HG03097 (cell line): Measurements from ENCODE around the gene PRKX.
"Not testable (repeated sequence)": the region's sequence is repeated elsewhere in the genome, so short reads cannot be mapped to it uniquely, and the experiment has no call there.

Experiments used
- ATAC-seq: cut with Tn5 transposase; IDR thresholded peaks from one replicate; pipeline ENCODE4 v1.9.1; 2021; ENCODE audit not compliant: unreplicated experiment, low FRiP score

Gene PRKX

DNA sequence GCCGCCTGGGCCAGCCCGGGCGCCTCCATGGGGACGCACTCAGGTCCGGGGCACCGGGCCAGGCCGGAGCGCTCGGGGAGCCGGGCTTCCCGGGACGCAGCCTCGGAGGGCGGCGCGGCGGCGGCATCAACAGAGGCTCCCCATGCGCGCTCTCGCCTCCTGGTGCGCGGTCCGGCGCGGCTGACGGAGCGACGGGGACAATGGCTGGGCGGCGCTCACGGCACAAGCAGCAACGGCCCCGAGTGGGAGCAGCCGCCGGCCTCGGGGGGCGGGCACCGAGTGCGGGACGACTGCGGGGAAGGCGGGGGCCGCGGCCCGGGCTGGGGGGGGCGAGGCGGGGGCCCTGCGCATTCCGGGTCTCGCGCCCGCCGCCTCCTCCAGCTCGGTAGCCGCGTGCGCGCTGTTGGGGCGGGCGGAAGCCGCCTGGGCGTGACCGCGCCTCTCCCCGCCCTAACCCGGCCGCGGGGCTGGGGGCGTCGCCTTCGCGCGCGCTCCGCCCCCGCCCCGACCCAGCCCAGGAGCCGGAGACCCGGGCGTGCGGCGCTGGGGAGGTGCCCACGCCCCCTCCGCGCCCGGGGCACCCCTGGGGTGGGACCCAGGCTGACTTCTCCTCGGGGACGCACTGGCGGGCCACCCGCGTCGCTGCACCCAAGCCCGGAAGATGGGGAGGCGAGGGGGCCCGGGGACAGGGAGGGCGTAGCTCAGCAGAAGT is at the start of gene PRKX:
PRKX (minus strand) TSS at position 425 of the 712 bp plus-strand sequence; CDS start at position 29, 396 bp downstream.
- peak; percentile 86 for ATAC-seq

DNA sequence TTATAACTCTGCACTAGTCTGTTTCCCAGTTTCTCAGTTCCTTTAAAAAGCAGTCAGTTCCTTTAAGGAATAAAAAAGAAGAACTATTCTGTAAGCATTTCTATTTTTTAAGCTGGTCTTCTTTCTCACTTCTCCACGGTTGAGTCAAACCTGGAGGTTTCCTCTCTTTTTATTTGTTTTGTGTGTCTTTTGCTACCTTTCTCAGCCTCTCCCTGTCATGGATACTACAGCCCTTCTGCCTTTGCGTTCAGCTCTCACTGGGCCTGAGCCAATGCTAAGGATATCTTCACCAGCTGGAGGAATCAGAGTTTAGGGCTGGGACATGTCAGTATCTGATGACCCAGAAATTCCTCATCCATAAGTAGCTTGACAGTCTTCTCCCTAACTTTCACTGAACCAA is 49.7 kb upstream of the PRKX start:
- no peak for ATAC-seq

DNA sequence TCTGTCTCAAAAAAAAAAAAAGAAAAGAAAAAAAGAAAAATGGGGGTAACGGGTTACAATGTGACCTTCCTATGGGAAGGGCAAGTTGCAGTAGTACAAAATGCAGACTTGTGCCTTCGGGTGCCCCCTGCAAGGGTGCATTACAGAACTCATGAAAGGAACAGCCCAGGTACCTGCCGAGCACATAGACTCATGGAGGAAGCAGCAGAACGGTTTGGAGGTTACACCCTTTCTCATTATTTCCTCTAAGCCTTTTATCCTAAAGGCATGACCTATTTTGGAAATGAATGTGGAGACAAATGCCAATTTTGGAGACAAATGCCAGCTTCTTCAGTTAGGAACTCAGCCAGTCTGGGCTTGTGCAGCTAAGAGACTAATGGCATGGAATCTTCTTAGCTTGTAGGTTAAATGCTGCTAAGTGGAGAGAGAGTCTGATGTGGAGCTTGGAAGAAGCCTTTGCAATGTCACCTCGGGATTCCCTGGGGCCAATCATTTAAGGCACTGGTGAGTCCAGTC is 44.1 kb upstream of the PRKX start:
- no peak for ATAC-seq

DNA sequence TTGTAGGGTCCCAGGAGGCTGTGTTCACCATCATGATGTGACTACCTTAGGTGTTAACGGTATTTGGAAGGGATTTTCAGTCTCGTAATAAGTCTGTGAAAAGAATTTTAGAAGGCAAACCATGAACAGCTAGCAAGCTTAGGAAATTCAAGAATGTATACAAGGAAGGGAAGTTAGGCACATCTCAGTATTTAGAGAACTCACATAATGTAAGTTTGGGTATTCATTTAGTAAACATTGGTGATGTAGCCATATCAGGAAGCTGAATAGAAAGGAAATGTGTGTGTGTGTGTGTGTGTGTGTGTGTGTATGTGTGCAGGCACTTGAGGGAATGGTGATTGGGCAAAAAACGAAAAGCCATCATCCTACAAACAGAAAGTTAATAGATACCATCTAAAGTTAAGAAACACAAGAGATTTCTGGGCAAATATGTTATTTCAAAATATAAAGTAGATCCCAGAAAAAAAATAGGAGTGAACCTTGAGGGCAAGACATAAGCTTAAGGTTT is 34.7 kb upstream of the PRKX start:
- no peak for ATAC-seq

DNA sequence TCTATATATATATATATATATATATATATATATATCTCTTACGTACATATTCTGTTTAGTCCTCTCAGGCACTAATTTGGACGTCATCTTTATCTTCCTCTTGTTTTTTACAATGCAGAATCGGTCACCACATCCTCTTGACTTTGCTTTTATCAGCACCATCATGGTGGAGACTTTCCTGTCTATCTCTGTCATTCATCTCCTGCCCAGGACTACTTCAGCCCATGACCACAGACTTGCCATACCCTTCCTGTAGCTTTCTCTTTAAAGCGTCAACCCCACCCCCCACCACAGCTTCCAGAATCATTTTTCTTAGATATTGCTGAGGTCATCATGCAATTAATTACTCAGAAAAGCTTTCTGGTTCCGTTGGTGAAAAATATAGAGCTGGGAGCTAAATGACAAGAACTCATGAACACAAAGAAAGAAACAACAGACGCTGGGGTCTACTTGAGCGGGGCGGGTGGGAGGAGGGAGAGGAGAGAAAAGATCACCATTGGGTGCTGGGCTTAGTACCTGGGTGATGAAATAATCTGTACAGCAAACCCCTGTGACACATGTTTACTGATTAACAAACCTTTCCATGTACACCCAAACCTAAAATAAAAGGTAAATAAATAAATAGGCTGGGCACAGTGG is 30.5 kb upstream of the PRKX start:
- no peak for ATAC-seq

DNA sequence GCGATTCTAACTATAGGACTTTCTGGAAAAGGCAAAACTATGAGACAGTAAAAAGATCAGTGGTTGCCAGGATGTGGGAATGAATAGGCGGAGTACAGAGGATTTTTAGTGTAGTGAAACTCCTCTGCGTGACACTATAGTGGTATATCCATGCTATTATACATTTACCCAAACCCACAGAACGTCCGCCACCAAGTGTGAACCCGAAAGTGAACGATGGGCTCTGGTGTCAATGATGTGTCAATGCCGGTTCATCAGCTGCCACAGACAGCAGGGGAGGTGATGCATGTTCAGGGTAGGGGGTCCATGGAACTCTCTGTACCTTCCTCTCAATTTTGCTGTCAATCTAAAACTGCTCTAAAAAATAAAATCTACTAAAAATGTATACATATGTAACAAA is 27.5 kb upstream of the PRKX start:
- not testable (repeated sequence) for ATAC-seq

DNA sequence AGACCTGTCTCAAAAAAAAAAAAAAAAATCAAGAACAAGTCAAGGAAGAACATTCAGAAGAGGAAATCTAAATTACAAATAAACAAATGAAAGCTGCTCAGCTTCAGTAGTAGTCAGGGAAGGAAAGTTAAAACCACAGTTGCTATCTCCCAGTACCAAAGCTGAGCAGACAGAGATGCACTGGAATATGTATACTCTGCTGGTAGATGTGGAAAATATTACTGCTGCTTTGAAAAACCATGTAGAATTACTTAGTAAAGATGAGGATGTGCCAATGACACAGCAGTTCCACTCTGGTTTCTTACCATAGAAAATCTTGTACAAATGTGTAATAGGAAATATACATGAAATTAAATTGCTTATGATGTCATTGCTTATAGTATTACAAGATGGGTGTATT is 25.1 kb upstream of the PRKX start:
- no peak for ATAC-seq

DNA sequence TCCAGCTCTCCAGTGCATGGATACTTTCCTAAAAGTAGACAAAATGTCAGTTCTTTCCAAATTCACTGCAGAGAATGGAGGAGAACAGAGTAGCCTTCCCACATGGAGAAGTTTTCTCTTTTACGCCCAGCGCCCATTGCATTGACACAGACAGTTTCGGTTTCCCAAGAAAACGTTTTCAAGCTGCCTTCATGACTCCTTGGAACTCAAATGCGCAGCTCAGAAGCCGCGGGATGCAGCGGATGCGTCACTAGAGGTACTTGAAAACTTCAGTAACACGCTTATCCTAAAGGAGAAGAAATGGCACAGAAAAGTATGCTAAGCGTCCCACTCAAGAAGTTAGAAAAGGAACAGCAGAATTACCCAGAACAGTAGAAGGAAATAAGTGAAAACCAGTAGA is 23.1 kb upstream of the PRKX start:
- not testable (repeated sequence) for ATAC-seq

DNA sequence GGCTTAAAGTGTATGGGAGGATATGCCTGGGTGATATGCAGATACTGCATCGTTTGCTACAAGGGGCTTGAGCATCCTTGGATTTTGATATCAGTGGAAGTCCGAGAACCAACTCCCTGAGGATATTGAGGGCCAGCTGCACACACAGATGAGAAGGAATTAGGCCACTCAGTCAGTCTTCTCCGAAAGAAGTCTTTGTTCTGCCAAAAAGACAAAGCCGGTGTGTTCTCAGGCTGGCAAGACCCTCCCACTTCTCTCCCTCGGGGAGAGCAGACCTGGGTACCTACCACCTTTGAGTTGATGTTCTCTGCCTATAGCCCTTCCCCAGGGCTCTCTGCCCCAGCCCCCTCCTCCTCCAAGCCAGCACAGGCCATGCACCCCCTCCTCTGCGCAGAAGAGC is 22.4 kb upstream of the PRKX start:
- not testable (repeated sequence) for ATAC-seq

DNA sequence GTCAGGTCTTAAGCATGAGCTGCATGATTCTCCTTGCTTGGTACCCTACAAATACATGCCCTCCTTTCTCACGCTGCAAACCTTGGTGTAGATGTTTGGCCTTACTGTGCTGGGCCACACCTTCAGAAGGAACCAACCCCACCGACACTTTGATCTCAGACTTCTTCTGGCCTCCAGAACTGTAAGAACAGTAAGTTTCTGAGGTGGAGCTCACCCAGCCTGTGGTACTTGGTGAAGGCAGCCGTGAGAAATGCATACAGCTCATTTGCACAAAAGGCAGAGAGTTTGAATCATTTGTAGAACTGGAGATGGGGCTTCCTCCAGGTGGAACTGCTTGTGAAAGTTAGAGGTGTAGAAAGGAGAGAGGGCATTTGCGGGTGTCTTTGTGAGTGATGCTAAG is 21.0 kb upstream of the PRKX start:
- ATAC-seq: not testable (repeated sequence)

DNA sequence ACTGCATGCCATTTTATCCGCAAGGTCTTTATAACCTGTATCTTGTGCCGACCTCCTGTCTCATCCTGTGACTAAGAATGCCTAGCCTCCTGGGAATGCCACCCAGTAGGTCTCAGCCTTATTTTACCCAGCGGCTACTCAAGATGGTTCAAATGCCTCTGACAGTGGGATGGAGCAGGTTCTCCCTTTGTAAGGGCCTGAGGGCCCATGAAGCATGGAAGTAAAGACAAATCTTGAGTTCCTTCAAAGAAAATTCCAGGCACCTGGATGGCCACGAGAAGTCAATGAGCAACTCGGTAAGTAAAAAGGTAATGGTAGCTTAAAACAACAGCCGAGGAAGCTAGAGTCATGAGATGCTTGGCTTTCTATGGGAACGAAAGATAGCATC is 19.6 kb upstream of the PRKX start:
- ATAC-seq: no peak

DNA sequence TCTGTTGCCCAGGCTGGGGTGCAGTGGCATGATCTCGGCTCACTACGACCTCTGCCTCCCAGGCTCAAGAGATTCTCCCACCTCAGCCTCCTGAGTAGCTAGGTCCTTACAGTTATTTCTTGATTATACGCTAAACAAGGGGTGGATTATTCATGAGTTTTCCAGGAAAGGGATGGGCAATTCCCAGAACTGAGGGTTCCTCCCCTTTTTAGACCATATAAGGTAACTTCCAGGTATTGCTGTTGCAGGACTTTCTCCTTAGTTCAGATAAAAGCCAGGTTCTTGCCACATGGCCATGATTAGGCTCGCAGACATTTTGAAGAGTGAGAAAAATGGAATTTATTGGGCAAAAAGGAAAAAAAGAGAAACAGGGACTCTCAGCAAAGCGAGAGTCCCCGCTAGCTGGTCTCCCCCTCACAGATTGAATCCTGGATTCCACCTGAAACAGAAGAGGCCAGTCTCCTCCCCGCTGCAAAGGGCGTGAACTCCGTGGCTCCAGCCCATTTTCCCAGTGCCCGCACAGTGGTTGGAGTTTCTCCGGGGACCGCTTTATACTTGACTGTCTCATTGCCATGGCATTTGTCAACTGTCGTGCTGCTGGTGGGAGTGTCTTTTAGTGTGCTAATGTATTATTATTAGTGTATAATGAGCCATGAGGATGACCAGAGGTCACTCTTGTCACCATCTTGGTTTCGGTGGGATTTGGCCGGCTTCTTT is 19.0 kb upstream of the PRKX start:
- ATAC-seq: not testable (repeated sequence)

DNA sequence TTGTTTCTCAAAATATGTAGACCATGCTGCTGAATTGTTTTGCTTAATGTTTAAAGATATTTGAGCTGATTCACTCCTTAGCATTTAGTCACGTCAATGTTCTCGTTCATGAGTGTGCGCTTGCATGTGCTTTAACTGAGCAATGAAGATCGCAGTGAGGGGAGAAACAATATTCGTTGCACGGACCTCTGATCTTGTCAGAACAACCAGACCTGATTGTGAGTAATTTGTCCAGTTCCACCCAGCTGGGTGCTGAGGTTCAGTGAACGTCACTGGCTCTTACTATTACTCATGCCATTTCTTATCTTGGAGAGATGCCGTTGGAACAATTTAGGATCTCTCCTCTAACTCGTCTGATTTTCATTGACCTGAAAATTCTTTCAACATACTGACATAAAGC is 15.0 kb upstream of the PRKX start:
- no peak for ATAC-seq

DNA sequence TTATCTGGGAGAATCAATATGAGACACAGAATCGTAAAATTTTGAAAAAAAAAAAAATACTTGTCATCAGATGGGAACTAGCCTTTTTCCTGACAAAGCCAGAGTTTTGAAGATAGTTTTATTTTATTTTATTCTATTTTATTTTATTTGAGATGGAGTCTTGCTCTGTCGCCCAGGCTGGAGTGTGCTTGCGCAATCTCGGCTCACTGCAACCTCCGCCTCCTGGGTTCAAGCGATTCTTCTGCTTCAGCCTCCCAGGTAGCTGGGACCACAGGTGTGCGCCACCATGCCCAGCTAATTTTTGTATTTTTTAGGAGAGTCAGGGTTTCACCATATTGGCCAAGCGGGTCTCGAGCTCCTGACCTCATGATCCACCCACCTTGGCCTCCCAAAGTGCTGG is 10.0 kb upstream of the PRKX start:
- not testable (repeated sequence) for ATAC-seq

DNA sequence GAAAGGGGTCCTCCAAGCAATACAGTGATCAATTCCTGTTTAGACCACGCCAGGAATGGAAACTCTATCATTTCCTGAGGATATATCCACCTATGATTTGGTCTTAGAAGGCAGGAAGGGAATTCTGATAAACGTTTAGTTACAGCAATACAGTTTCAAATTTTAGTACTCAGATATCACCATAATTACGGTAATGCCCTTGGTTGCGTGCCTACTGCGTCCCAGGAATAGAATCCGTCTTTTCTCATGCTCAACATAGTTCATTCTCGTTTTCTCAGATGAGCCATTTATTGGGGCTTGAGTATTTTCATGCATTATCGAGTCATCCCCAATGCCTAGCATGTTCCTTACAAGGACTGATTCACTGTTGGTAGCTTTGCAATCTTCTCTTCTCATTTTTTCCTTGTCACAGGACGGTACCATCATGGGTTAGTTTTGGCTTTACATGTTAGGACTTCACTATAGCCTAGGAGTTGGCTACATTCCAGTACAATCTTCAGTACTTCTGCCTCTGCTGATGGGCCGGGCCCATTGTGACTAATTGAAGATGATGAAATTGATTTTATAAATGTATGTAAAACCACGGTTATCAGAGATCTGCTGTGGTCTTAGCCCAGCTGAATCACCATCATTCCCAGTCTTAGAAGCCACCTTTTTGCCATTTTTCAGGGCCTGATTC is 4.4 kb upstream of the PRKX start:
- ATAC-seq: no peak

DNA sequence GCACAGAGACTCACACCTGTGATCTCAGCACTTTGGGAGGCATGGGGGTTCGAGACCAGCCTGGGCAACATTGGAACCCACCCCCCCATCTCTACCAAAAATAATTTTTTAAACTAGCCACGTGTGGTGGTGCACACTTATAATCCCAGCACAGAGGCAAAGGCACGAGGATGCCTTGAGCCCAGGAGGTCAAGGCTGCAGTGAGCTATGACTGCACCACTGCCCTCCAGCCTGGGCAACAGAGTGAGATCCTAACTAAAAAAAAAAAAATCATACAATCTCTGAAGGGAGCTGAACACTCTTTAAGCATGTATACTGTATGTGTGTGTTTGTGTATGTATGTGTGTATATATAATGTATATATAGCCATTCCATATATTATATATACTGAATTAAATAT is 2.5 kb upstream of the PRKX start:
- ATAC-seq: no peak

DNA sequence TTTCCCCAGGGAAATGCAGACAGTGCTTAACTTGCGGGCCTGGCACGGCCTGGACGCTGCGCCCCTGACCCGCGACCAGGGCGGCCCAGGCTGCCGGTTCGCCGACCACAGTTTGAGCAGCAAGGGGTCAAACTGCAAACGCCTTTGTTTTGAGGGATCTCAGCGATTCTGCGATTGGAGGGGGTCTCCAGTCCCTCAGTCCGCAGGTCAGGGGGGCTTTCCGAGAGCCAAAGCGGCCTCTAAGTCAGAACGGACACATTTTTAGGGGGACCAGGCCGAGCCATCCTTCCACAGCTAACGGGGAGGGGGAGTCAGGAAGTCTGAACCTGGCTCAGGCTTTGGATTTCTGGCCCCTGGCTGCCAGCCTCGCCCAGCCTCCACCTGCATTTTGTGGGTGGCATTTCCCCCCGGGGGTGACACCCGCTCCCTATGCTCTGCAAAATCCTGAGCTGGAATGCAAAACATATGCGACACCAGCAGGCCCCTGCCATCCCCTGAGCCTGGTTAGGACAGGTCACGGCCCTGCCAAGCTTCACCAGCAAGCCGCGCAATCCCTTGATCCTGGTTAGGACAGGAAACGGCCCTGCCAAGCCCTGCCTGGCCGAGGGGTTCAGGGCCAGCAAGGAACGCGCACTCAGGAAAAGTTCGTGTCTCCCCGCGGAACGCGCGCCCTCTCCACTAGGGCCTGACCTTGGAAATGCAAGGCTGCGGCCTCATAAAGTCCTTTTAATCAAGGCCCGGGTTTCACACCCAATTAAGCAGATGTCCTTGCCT is 1.4 kb upstream of the PRKX start:
- not testable (repeated sequence) for ATAC-seq

DNA sequence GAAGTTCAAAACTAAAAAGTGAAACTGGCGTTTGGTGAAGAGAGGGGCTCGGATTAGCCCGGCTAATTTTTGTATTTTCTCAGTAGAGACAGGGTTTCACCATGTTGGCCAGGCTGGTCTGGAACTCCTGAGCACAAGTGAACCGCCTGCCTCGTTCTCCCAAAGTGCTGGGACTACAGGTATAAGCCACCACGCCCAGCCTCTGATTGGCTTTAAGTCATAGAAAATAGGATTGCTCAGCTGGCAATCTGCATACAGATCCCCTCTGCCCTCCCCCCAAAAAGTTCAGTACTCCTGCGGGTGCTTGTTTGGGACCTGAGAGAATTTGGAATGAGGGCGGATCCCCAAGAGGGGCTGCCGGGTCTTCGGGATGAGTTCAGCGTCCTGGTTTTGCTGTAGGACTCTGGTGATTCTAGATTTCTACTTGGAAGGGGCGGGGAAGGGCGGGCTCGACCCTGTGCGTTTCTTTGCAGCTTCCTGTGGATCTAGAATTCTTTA is 537 bp upstream of the PRKX start:
- no peak for ATAC-seq

DNA sequence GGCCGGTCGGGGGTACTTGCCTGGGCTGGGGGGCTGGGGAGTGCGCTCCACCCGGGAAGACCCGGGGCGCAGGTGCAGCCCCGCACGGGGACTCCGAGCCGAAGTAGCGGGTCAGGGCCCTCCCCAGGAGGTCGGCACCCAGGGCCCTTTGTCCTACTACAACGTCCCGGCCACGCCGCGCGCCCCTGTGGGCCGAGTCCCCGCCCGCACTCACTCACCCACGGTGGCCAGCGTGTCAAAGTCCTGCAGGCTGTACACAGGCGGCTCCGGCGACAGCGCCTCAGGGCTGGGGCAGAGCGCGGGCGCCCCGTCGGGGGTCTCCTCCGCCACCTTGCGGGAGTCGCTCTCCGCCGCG is 602 bp downstream of the PRKX start:
- peak; percentile 7 for ATAC-seq
